ENCODE results near the gene NAXD. TPM values are rescaled to one million over a fixed set of nuclear protein-coding genes. Genes with fewer than 3 reads are reported as not detected.

The NAXD gene
- total RNA-seq, 1 donor from 2014 or later = 21.1 TPM

DNA sequence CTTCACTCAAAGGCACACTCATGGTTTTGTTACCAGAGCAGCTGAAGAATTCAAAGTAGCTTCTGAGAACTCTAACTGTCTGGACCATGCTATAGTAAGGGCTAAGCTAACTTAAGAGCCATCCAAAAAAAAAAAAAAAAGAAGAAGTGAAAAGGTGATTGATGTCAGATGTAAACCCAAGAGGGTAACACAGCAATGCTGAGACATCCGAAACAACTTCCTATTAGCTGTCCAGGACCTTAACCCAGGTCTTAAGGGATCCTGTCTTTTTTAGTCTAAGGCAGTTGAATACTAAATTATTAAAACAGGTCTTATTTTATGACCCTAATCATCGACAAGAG is 42.6 kb upstream of the NAXD start:
- FAIRE-seq (no peak), DNase-seq (ENCODE audit: low read depth) (no peak)
- no peak overlapping the region for H3K4me3 ChIP-seq (ENCODE audit: low read depth, low read length)
- H3K36me3 ChIP-seq (ENCODE audit: control insufficient read depth, insufficient read depth, low read length) = no peaks in the 10 kb centered on the region
- H3K27me3 ChIP-seq (ENCODE audit: control insufficient read depth, insufficient read depth, low read length) = peaks cover 8% of the 10 kb centered on the region
- TF ChIP-seq, protein P1, sequence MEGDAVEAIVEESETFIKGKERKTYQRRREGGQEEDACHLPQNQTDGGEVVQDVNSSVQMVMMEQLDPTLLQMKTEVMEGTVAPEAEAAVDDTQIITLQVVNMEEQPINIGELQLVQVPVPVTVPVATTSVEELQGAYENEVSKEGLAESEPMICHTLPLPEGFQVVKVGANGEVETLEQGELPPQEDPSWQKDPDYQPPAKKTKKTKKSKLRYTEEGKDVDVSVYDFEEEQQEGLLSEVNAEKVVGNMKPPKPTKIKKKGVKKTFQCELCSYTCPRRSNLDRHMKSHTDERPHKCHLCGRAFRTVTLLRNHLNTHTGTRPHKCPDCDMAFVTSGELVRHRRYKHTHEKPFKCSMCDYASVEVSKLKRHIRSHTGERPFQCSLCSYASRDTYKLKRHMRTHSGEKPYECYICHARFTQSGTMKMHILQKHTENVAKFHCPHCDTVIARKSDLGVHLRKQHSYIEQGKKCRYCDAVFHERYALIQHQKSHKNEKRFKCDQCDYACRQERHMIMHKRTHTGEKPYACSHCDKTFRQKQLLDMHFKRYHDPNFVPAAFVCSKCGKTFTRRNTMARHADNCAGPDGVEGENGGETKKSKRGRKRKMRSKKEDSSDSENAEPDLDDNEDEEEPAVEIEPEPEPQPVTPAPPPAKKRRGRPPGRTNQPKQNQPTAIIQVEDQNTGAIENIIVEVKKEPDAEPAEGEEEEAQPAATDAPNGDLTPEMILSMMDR (IDR thresholded peaks at IDR 0.05; ENCODE audit: insufficient read depth, low read length, severe bottlenecking) = no peak

GRCh38 chr13:110574161-110574560 is 41.2 kb upstream of the NAXD start:
- FAIRE-seq (no peak), DNase-seq (ENCODE audit: low read depth) (no peak)
- Histone ChIP-seq H3K36me3 (ENCODE audit: control insufficient read depth, insufficient read depth, low read length) (no peaks in the 10 kb centered on the region), H3K4me3 (ENCODE audit: low read depth, low read length) (no peak overlapping the region), H3K27me3 (ENCODE audit: control insufficient read depth, insufficient read depth, low read length) (peaks cover 8% of the 10 kb centered on the region)
- TF ChIP-seq, protein P1 (IDR thresholded peaks at IDR 0.05; ENCODE audit: insufficient read depth, low read length, severe bottlenecking) = no peak

DNA sequence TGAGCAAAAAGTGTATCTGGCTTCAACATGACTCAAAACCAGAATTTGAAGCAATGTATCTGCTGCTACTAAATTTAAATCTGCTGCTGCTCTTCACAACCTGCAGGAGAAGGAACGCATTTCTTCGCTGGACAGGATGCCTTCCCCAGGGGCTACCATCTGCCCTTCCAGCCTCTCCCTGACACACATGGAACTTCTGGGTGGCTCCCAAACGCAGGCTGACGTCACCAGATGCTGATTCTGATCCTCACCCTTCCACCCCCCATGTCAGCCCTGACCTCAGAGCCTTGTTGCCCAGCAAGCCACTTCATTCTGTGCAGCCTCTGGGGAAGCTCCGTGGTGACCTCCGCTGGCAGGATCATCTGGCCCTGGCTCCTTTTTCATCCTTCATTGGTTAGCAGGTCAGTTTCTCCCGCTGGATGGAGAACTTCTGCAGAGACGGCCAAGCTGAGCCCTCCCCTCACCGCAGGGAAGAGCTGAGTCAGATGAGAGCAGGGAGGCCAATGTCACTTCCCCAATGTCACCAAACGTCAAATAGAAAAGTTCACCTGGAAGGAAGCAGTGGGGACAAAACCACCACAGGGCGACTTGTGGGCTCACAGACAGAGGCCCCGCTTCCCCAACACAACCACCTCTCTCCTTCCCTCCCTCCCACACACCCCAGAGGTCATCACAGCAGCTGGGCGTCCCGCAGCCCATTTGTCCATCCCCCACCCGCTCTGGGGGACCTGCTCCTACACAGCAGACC is 39.8 kb upstream of the NAXD start:
- H3K36me3 ChIP-seq (ENCODE audit: control insufficient read depth, insufficient read depth, low read length) = no peaks in the 10 kb centered on the region
- H3K27me3 ChIP-seq (ENCODE audit: control insufficient read depth, insufficient read depth, low read length) = peaks cover 8% of the 10 kb centered on the region
- TF ChIP-seq, protein P1 (IDR thresholded peaks at IDR 0.05; ENCODE audit: insufficient read depth, low read length, severe bottlenecking) = no peak
- H3K4me3 ChIP-seq (ENCODE audit: low read depth, low read length) = no peak overlapping the region
- DNase-seq (ENCODE audit: low read depth) (no peak), FAIRE-seq (no peak)

DNA sequence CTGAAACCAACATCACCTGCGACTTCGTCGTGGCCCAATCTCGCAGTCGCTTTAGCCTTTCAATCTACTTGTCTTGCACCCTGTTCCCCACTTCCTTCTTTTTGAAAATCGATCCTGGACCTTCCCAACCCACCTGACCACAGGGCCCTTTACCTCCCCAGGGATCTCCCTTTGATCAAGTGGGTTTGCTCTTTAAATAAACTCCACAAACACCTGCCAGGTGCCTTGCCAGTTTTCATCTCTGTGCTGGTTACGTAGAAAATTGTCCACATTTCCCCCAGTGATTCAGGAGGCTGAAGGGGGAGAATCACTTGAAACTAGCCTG is 39.3 kb upstream of the NAXD start:
- TF ChIP-seq, protein P1 (IDR thresholded peaks at IDR 0.05; ENCODE audit: insufficient read depth, low read length, severe bottlenecking) = no peak
- DNase-seq (ENCODE audit: low read depth) = no peak
- H3K36me3 ChIP-seq (ENCODE audit: control insufficient read depth, insufficient read depth, low read length) = no peaks in the 10 kb centered on the region
- no peak overlapping the region for H3K4me3 ChIP-seq (ENCODE audit: low read depth, low read length)
- peaks cover 8% of the 10 kb centered on the region for H3K27me3 ChIP-seq (ENCODE audit: control insufficient read depth, insufficient read depth, low read length)
- FAIRE-seq = no peak

- DNase-seq (ENCODE audit: low read depth) = peak; percentile 4
- TF ChIP-seq, protein P1 (IDR thresholded peaks at IDR 0.05; ENCODE audit: insufficient read depth, low read length, severe bottlenecking) = no peak
- no peak for FAIRE-seq
Measured at GRCh38 chr13:110576736-110577476, 38.4 kb upstream of the NAXD start.

More at GRCh38 chr13:110576736-110577476, 38.4 kb upstream of the NAXD start:
- Histone ChIP-seq H3K4me3 (ENCODE audit: low read depth, low read length) (no peak overlapping the region), H3K27me3 (ENCODE audit: control insufficient read depth, insufficient read depth, low read length) (peaks cover 8% of the 10 kb centered on the region), H3K36me3 (ENCODE audit: control insufficient read depth, insufficient read depth, low read length) (no peaks in the 10 kb centered on the region)

All from bronchial epithelial cell (primary cell).